Colonic mucosa (tissue), 4 donors: ENCODE data around the gene SART1. TPM values are rescaled to one million over a fixed set of nuclear protein-coding genes. Genes with fewer than 3 reads are reported as not detected.
"Not testable (repeated sequence)": the region's sequence is repeated elsewhere in the genome, so short reads cannot be mapped to it uniquely, and the experiment has no call there.

Source experiments
- DNase-seq: peaks from one replicate; pipeline ENCODE4 v3.0.0-alpha.2; 2020
- H3K27ac ChIP-seq: fragments of 200-600 bp; one replicate; pipeline ENCODE4 v1.8.0; 2021
- H3K27me3 ChIP-seq: fragments of 200-600 bp; one replicate; pipeline ENCODE4 v1.8.0; 2021
- H3K36me3 ChIP-seq: fragments of 200-600 bp; one replicate; pipeline ENCODE4 v1.8.0; 2021
- H3K4me1 ChIP-seq: fragments of 200-600 bp; one replicate; pipeline ENCODE4 v1.8.0; 2021; ENCODE audit warnings: mild to moderate bottlenecking
- H3K4me3 ChIP-seq: fragments of 200-600 bp; one replicate; pipeline ENCODE4 v1.8.0; 2021
- H3K9ac ChIP-seq, 2 donors: one replicate each; pipeline ENCODE4 v1.7.0; 2013; ENCODE audit warnings: control low read depth in 2 of 2, low read depth in 2 of 2, low read length in 2 of 2
- H3K9me3 ChIP-seq: fragments of 200-600 bp; one replicate; pipeline ENCODE4 v1.8.0; 2021
- CTCF ChIP-seq: fragments of 200-600 bp; IDR thresholded peaks from one replicate; pipeline ENCODE4 v1.8.0; 2022; ENCODE audit warnings: antibody characterized with exemption, mild to moderate bottlenecking
- intact Hi-C: fragments of 100-400 bp; cut with DNase I; formaldehyde crosslinking; loops from one replicate; pipeline ENCODE4 v1.14.1; 2022
- total RNA-seq, 2 donors: library from RNA; stranded (reverse); fragmentation: NEBNext Ultra II Directional in 1 of 2; extraction: Animal tissue kit (Norgen Biotek cat#: 25700) in 1 of 2; gene quantifications; one replicate each; pipeline ENCODE4 v1.2.1, GENCODE V29; 2021
- donor health status: healthy.
- donor health status: DM: no; HTN: no; CAD: no.
- donor health status: DM: no; HTN: no; CAD: no.

SART1 gene
- total RNA-seq, 2 donors from 2014 or later, result 40.0 to 50.9 TPM

GRCh38 chr11:65947603-65948125 lies 13.9 kb upstream of the SART1 start:
- Histone ChIP-seq H3K27me3 (no peaks in the 10 kb centered on the region), H3K36me3 (no peaks in the 10 kb centered on the region), H3K4me1 (no peaks in the 10 kb centered on the region), H3K27ac (no peak overlapping the region), H3K9me3 (no peaks in the 10 kb centered on the region), H3K4me3 (no peak overlapping the region), H3K9ac (no peak overlapping the region)
- intact Hi-C loops, result no loop called here
- DNase-seq, result no peak
- no peak for TF ChIP-seq CTCF

DNA sequence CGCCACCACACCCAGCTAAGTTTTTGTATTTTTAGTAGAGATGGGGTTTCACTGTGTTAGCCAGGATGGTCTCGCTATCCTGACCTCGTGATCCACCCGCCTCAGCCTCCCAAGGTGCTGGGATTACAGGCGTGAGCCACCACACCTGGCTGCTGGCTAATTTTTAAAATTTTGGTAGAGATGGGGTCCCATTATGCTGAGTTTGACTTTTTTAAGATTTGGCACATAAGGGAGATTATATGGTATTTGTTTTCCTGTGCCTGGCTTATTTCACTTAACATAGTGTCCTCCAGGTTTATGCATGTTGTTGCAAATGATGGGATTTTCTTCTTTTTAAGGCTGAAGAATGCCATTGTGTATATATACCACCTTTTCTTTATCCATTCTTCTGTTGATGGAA lies 10.8 kb upstream of the SART1 start:
- H3K4me1 ChIP-seq, DNase-seq, H3K9me3 ChIP-seq, H3K27ac ChIP-seq, intact Hi-C loops, H3K36me3 ChIP-seq, H3K4me3 ChIP-seq, H3K9ac ChIP-seq, H3K27me3 ChIP-seq: not testable (repeated sequence)

DNA sequence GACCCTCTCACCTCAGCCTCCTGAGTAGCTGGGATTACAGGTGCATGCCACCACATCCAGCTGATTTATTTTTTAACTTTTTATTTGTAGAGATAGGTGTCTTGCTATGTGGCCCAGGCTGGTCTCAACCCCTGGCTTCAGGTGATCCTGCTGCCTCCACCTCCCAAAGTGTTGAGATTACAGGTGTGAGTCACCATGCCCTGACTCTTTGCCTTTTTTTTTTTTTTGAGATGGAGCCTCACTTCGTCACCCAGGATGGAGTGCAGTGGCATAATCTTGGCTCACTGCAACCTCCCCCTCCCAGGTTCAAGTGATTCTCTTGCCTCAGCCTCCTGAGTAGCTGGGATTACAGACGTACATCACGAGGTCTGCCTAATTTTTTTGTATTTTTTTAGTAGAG lies 9.9 kb upstream of the SART1 start:
- H3K9ac ChIP-seq, H3K27me3 ChIP-seq, intact Hi-C loops, DNase-seq, H3K4me3 ChIP-seq, H3K27ac ChIP-seq, H3K9me3 ChIP-seq, H3K4me1 ChIP-seq, H3K36me3 ChIP-seq: not testable (repeated sequence)

DNA sequence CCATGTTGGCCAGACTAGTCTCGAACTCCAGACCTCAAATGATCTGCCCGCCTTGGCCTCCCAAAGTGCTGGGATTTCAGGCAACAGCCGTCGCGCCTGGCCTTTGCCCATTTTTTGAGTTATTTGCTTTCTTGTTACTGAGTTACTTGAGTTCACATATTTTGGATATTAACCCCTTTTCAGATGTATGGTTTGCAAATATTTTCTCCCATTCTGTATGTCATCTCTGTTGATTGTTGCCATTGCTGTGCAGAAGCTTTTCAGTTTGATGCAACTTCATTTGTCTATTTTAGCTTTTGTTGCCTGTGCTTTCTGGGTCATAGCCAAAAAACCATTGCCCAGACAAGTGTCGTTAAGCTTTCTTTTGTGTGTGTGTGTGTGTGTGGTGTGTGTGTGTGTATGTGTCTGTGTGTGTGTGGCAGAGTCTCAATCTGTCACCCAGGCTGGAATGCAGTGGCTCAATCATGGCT lies 9.4 kb upstream of the SART1 start:
- intact Hi-C loops, result no loop called here
- Histone ChIP-seq H3K9me3 (no peaks in the 10 kb centered on the region), H3K27ac (no peak overlapping the region), H3K4me1 (no peaks in the 10 kb centered on the region), H3K4me3 (no peak overlapping the region), H3K27me3 (no peaks in the 10 kb centered on the region), H3K9ac (no peak overlapping the region), H3K36me3 (no peaks in the 10 kb centered on the region)
- no peak for DNase-seq
- no peak for TF ChIP-seq CTCF

- intact Hi-C loops, result no loop called here
- DNase-seq, result no peak
Observed at GRCh38 chr11:65953471-65953870, 8.1 kb upstream of the SART1 start.

DNA sequence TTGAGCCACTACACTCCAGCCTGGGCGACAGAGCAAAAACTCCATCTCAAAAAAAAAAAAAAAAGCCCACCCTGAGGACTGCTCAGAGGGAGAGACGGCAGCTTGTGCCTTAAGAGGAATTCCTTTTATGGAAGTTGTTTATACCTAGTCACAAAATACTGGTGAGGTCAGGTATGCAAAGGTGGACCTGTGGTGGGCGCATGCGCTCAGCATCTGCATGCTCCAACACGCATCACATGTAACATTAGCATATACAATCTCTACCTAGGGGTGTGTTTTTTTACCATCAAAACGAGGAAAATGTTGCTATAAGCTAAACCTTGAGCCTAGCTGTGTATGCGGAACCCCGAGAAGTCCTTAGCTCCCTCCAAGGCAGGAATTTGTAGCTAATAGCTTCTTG lies 6.8 kb upstream of the SART1 start:
- H3K4me1 ChIP-seq, result no peaks in the 10 kb centered on the region
- DNase-seq, result no peak
- H3K36me3 ChIP-seq, result no peaks in the 10 kb centered on the region
- intact Hi-C loops, result no loop called here
- no peaks in the 10 kb centered on the region for H3K9me3 ChIP-seq
- H3K27me3 ChIP-seq, result no peaks in the 10 kb centered on the region
- no peak for TF ChIP-seq CTCF
- H3K27ac ChIP-seq, result no peak overlapping the region
- H3K9ac ChIP-seq, result no peak overlapping the region
- no peak overlapping the region for H3K4me3 ChIP-seq

More at GRCh38 chr11:65953471-65953870, 8.1 kb upstream of the SART1 start:
- Histone ChIP-seq H3K9ac (no peak overlapping the region), H3K36me3 (no peaks in the 10 kb centered on the region), H3K27me3 (no peaks in the 10 kb centered on the region), H3K27ac (no peak overlapping the region), H3K9me3 (no peaks in the 10 kb centered on the region), H3K4me1 (no peaks in the 10 kb centered on the region), H3K4me3 (no peak overlapping the region)
- TF ChIP-seq CTCF, result no peak

- Histone ChIP-seq H3K4me1 (peaks cover 10% of the 10 kb centered on the region), H3K27ac (no peak overlapping the region), H3K27me3 (no peaks in the 10 kb centered on the region), H3K36me3 (no peaks in the 10 kb centered on the region), H3K9ac (no peak overlapping the region), H3K4me3 (no peak overlapping the region), H3K9me3 (no peaks in the 10 kb centered on the region)
- no peak for DNase-seq
- intact Hi-C loops, result no loop called here
- no peak for TF ChIP-seq CTCF
Observed at GRCh38 chr11:65958291-65958690, 3.2 kb upstream of the SART1 start.
